Hematopoietic multipotent progenitor cell treated with erythropoietin and hydrocortisone succinate and interleukin-3 and kit ligand, for 6 days (in vitro differentiated cells): ENCODE measurements around the gene UMAD1.
"Not testable (repeated sequence)": the region's sequence is repeated elsewhere in the genome, so short reads cannot be mapped to it uniquely, and the experiment has no call there.

Source experiments
- DNase-seq: peaks from one replicate; pipeline ENCODE4 v3.0.0-alpha.2; 2015

UMAD1 gene

DNA sequence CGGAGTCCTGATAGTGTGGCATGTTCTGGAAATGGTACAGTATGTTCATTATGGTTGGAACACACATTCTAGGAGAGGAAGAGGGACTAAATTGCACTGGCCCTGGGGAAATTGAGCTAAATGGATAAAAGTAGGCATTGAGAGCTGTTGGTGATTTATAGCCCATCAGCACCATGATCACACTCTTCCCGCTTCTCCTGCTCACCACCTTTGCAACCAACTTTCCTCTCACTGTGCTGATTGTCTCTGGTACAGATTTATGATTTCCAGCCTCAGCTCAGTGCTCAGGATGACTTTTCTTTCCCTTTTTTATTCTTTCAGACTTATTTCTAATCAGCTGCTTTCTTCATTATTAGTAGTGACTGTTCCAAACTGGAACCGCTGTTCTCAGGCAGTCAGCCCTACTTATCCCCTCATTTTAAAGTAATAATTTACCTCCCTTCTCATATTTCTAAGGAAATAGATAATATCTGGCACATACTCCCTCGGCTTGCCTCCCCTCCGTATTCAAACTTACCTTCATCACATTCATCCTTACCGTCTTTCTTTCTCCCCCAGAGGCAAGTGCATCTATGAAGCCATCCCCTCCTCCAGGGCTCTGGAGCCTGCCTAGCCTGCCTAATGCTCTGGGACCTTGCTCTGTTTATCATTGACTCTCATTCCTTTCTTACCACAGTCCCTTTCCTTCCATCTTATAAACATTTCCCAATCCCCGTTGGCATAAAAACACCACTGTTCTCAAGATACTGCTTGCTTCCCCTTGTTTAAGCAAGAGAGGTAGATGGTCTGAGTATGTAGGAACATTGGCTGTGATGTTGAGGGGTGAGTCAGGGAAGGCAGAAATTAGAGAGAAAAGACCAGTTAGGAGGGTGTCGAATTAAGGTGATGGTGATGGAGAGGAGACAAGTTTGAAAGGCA, 129.4 kb downstream of the UMAD1 start:
- no peak for DNase-seq

DNA sequence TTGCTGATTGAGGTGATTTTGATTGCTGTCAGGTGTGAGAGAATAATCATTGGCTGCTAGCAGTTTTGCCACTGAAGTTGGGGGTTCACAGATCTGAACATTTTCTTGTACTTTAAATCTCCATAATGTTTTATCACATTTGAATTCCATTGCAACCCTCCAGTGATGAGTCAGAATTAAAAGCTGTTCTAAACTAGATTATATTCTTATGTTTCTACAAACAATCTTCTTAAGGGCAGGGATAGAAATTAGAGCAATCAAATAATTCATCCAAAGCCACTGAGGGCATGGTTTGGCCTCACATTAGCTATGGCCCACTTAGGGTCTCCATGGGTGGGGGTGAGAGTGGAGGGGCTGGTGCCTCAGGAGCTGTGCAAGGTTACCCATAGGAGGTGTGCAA, 130.9 kb downstream of the UMAD1 start:
- DNase-seq, result no peak

DNA sequence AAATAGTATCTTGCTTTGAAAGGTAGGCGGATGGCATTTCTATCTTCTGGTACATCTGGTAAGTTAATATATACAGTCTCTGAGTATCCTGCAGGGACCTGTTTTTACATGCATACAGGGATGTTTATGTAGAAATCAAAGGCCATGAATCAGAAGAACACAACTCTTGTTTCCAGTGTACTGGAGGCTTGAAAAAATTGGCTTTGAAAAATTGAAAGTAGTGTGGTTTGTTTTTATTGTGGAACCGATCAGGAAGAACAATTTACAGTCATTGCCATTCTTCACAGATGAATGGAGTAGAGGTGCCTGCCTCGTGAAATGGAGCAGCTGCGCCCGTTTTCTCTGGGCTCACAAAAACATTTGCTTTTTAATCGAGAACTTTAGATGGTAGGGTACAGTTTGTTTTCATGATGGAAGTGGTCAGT, 131.9 kb downstream of the UMAD1 start:
- DNase-seq, result no peak

DNA sequence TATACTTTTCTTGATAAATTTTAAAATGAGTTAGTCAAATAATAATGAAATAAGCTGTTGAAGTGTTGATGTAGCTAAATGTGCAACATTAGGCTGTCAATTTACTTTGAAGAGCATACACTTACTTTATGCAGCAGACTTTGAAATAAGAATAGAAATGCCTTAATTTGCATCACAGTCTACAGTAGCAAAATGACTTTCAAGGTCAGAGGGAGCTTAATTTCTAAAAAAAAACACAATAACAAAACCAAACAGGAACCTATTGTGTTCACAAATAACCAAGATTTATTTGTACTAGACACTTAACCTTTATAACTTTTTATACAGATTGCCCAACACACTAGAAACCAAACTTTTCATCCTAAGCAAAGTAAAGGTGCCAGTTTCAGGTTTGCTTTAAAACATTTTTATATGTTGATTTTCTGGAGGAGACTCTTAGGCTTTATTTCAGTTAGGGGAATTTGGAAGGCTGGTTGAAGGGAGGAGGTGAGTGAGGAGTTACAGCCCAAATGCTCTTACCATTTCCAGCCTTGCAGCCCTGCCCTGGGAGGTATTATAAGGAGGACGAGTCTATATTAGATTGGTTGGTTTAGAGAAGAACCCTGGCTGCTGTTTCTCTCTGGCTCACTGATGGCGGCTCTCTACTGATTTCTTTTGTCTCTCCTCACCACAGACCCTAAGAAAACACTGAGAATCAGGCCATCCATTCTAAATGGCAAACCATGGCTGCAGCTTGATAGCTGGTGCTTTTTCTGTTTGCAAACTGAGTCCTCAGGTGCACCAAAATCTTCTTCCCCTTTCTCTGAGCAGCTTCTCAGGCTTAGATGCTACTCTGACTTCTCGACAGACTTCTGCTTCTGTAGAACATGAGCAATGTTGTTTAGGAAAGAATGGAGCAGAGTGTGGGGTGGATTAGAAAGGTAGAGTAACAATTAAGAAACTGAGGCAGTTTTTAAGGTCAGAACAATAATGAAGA, 133.1 kb downstream of the UMAD1 start:
- no peak for DNase-seq

DNA sequence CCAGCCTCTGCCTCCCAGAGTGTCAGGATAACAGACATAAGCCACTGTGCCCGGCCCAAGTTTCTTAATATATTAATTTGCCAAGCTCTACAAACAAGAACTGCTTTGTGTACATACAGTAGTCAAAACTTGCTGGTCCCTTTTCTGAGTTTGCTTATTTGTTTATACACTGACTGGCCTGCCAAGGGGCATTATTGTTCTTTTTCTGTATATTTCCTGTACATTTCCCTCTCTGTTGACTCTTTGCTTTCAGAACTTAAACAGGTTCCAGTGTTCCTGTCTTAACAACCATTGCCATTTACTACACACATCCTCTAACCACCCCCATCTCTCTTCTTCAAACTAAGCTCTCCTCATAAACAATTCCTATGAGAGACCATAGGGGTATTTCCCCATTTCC, 139.3 kb downstream of the UMAD1 start:
- DNase-seq, result no peak

DNA sequence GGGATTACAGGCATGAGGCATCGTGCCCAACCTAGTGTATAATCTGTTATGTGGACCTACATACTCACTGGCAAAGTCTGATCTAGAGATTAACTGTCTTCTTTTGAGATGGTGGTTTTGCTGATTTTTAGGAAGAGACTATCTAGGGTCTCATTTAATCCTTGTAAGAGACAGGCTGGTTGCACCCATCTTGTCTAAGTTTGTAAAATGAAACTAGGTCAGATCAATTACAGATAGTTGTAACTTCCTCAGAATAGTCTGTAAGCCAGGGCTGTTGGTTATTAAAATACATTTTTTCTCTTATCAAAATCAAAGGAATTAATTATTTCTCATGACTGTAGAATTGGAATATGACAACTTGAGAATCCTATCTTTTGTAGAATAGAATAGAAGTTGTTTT, 142.4 kb downstream of the UMAD1 start:
- no peak for DNase-seq

DNA sequence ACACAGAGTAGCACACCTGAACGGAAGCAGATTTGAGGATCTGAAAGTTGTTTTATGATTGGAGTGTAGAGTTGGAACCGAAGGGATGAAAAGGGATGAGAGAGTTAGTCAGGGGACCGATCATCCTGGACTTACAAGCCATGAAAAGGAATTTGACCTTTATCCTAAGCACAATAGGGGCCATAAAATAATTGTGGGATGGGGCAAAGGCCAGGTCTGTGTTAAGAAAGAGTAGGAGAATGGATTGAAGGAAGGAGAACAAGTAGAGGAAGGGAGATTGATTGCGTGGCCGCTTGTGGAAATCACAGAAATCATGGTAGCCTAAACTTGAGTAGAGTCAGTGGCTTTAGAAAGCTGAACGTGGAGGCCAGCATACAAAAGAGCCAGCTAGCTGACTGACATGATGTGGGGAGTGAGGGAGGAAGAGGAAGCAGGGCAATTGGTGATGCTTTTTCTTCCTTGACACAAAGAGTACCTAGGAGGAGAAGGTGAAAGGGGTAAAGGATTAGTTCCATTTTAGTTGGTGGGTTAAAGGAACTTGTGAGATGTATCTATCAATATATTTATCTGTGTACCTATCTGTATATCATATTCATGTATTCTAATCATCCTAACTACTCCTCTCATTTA, 144.9 kb downstream of the UMAD1 start:
- no peak for DNase-seq

DNA sequence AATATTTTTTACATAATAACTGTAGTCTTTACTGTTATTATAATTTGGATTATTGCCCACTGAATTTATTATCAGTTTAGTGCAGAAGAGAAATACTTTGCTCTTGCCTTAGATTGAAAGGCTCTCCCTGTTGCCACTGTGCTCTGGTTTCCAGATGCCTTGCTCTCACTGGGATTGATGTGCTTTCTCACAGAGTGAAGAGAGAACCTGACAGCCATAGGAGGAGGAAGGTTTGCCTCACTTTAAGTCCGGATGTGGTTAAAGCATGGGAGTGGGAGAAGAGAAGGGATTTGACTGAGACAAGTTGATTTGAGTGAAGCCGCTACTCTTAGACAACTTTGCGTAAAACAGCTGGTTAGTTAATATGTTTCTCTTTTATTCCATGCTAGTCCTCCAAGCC, 146.0 kb downstream of the UMAD1 start:
- DNase-seq, result peak; percentile 33

DNA sequence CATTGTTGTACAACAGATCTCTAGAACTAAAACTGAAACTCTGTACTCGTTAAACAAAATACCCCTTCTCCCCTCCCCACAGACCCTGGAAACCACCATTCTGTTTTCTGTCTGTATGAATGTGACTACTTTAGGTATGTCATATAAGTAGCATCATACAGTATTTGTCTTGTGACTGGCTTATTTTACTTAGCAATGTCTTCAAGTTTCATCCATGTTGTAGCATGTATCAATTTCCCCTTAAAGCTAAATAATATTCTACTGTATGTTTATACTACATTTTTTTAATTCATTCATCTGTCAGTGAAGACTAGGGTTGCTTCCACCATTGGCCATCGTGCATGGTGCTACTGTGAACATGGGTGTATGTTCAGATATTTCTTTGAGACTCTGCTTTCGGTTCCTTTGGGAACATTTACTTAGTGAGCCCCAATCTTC, 149.0 kb downstream of the UMAD1 start:
- DNase-seq, result no peak

DNA sequence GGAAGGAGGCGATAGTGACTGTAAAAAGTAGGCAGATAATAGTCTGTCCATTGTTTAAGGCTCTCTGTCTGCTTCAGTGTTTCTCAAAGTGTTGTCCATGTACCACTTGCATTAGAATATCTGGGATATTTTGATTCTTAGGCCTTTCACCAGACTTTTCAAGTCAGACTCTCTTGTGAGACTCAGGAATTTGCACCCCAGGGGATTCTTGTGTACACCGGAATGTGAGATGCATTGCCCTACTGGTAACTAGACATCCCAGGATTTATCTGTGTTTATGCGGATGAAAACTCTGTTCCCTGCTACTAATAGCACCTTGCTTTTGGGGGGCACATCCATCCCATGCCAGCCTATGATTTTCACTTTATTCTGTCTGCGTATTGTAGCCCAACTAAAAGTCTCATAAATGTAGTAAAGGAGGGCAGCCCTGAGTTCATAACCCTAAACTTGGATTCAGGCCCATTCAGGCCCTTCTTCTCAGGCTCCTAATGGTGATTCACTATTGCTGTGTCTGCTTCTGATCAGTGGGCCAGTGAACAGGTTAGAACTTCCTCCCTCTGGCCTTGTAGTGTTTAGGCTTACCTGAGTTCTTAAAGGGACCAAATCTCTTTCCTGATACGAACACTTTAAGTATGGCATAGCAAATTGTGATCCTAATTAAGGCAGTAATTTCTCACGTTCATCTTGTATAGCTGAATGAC, 149.6 kb downstream of the UMAD1 start:
- DNase-seq, result no peak

DNA sequence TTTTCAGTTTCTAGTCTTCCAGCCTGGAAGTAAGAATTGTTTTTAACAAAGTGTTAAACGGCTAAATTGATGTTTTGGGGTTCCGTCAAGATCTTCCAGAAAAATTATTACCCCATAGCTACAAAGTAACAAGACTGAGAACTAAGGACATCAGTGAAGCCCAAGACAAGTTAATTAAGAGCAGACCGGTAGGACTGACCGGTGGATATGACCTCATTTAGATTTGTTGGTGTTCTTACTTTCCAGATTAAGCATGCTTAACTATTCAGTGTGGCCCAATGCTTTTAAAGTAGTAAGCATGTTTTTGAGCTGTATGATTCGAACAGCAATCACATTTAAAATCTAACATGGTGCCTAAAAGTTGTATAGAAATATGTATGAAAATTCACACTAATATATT, 151.0 kb downstream of the UMAD1 start:
- DNase-seq, result no peak

DNA sequence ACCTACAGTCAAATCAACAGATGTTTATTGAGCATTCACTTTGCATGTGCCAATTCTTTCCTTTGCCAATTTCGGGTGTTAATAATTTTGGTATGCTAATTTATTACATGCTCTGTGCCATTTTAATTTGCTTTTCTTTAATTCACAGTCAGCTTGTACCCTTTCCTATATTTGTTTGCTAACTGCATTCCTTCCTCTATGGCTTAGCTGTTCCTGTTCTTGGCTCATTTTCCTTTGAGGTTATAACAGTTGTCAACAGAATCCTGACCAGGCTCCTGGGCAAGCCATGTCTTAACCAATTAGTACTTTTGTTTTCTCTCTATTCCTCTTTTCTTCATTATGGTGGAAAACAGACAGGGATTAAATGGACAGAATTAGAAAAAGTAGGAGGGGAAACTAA, 151.5 kb downstream of the UMAD1 start:
- no peak for DNase-seq

DNA sequence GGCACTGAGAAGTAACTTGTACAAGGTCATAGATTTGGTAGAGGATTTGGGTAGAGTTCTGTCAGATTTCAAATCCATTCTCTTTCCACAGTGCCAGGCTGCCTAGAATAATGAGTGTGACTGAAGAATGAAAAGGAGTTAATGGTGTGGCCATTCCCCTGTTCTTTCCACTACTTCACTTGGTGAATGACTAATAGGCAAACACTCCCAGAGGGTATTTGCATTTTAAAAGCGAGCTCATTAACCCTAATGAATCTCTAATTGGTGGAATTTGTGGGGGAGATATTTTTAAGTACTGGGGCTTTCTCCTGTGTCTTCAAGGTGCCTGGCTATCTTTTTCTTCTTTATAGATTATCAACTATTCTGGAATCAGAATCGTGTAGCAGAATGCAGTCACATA, 152.7 kb downstream of the UMAD1 start:
- DNase-seq, result no peak

DNA sequence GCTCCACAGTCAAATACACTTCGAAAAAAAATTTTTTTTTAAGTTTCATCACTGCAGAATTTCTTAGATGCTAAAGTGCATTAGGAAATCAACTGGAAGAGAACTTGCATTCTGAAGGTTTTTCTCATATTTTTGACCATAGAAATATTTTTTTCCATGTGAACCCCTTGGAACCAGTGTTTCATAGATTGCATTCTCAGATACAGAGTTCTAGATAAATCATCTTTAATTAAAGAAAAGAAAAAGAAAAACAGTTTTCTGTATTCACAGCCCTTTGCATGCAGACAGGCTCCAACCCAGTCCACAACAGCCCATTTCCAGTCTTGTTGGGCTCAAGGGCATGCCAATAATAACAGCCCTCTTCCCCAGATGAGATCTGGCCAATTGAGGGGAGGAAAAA, 153.4 kb downstream of the UMAD1 start:
- DNase-seq, result no peak

DNA sequence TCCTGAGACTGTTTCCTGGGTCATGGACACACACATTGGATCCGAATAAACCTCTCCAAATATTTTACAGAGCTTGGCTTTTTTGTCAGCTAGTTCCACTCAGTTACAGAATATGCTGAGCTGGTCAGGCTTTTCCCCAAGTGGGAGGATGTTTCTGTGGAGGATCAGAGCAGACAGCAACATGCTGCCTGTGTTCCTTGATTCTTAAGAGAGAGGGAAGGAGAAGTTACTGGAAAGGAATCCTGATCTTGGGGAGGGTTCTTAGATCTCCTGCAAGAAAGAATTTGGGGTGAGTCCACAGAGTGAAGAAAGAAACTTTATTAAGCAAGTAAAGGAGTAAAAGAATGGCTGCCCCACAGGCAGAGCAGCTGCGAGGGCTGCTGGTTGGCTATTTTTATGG, 154.7 kb downstream of the UMAD1 start:
- DNase-seq, result no peak

DNA sequence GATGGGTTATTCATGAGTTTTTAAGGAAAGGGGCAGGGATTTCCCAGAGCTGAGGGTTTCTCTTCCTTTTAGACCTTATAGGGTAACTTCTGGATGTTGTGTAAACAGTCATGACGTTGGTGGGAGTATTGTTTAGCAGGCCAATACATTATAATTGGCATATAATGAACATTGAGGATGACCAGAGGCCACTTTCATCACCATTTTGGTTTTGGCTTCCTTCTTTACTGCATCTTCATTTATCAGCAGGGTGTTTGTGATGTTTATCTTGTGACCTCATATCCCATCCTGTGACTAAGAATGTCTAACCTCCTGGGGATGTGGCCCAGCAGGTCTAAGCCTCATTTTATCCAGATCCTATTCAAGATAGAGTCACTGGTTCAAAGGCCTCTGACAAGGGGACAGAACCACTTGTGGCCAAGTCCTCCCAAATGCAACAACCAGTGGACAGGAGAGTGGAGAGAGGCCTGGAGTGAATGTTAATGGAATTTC, 155.1 kb downstream of the UMAD1 start:
- peak; percentile 50 for DNase-seq

DNA sequence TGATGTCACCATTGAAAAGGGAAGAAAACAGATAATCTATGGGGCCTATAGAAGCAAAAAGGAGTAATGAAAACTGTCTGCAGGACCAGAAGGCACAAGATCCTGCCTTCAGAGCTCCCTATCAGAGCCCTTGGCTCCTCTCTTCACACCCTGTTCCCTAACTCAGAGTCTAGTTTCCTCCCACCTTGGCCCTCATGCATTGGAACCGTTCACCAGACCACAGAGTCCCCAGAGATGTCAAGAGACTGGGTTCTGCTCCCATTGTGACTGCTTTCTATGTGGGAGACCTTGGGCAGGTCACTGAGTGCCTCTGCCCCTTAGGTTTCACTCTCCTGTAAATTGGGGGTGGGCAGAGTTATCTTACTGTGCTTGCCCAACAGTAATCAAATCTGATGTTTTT, 158.0 kb downstream of the UMAD1 start:
- DNase-seq, result no peak

DNA sequence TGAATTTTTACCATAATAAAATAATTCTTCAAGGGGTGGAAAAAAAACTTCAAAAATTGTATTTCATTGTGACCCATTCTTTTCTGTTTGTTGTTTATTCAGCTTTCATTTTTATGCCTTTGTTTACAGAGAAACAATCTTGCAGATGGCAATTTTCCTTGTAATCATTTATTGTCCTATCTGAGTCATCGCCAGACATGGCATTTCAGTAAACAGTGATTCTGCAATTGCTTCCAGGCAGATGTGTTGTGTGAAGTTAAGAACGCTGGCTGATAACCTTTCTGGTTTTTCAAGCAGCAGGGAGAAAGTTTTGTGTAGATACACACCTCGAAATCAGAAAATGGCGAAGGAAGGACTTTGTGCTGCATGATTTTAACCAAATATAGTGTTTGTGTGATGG, 158.6 kb downstream of the UMAD1 start:
- no peak for DNase-seq

DNA sequence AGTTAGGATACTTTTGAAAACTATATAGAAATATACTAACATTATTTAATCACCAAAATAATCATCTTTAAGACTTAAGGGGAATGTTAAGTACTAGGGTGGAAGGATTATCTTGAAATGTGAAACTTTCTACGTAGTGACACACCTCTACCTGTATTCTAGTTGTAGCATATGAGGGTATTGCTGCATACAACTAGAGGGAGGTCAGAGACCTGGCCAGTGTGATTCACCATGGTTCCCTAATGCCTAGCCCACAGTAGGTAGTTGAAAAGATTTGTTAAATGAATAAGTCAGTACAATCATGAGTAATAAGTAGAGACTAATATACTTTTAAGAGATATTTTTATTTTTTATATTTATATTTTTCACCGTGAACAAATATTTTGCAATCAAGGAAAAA, 162.0 kb downstream of the UMAD1 start:
- no peak for DNase-seq

DNA sequence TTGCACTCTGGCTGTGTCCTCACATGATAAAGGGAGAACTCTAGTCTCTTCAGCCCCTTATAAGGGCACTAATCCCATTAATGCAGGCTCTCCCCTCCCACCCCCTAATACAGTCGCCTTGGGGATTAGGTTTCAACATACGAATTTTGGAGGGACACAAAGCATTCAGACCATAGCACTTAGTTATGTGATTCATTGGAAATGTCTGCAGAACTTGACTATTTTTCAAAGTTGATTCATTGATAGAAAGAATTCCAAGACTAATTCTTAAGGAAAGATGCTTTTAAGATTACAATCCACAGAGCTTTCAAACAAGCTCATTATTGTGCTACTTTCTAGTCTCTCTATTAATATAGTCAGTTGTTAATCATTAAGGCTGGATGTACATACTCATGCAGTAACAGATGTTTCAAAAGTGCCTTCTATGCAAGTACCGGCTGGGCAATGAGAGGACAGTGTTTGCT, 163.2 kb downstream of the UMAD1 start:
- DNase-seq, result no peak

DNA sequence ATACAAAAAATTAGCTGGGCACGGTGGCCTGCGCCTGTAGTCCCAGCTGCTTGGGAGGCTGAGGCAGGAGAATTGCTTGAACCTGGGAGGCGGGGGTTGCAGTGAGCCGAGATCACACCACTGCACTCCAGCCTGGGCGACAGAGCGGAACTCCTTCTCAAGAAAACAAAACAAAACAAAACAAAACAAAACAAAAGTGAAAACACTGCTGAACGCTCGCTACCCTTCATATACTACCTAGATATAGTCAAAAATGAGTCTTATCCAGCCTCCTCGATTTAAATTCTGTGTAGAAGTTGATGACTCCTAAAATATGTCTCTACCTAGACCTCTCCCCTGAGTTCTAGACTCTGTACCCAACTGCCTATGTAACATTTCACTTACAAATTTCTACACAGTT, 164.3 kb downstream of the UMAD1 start:
- DNase-seq, result not testable (repeated sequence)

DNA sequence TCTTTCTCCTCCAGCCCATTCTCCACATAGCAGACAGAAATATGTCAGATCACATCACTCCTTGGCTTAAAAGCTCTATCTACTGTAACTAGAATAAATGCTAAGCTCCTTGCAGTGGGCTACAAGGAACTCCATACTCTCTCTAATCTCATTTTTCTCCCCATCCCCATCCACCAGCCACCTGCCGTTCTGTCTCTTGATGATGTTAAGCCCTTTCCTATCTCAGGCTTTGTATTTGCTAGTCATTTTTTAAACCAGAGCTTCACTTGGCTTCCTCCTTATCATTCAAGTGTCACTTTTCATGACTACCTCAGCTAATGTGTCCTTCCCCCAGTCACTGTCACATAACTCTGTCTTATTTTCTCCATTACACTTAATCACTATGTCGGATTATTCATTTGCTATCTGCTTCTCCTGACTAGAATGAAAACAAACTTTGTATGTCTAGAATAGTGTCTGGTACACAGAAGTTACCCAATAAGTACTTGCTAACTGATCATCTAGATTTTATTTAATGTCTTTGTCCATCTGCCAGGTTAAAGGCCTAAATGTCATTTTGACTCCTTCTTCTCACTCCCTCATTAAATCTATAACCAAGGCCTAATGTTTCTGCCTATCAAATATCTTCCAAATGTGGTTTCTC, 165.1 kb downstream of the UMAD1 start:
- no peak for DNase-seq
